ENCODE results near the gene SHCBP1. TPM values are rescaled to one million over a fixed set of nuclear protein-coding genes. Genes with fewer than 3 reads are reported as not detected.
"Not testable (repeated sequence)": the region's sequence is repeated elsewhere in the genome, so short reads cannot be mapped to it uniquely, and the experiment has no call there.

Gene SHCBP1
- total and polyA plus RNA-seq, 9 of the 15 experiments (the other 6 are each of a cell fraction or from before 2014, with no cell fraction given), result 6.2 to 29.6 (median 19.7) TPM

GRCh38 chr16:46626681-46627080 is 5.5 kb upstream of the SHCBP1 start:
- CTCF ChIA-PET (ENCODE audit: low intra/inter-chr PET ratio); DNase-seq (ENCODE audit: extremely low read depth in 1 of 4, low spot score in 3 of 4); in situ Hi-C loops (cut with MboI); H4K20me1 ChIP-seq (replicated peaks; ENCODE audit: control insufficient read depth, insufficient read depth, low read length); H3K9me1 ChIP-seq (ENCODE audit: control insufficient read depth, insufficient read depth, low read length); H3K4me2 ChIP-seq (ENCODE audit: insufficient read depth, low read length); H3K9me3 ChIP-seq (replicated peaks; ENCODE audit: control insufficient read depth, insufficient read depth, low read depth, low read length); FAIRE-seq; H3K4me1 ChIP-seq (replicated peaks in 1 of 2; ENCODE audit: control insufficient read depth in 2 of 2, insufficient read depth in 2 of 2, low read length in 2 of 2); H3K27ac ChIP-seq (ENCODE audit: extremely low read depth, low read depth, low read length); H3K79me2 ChIP-seq (ENCODE audit: control insufficient read depth, insufficient read depth, low read length); ATAC-seq; H2AFZ ChIP-seq (ENCODE audit: low read depth, low read length); H3K36me3 ChIP-seq (ENCODE audit: control insufficient read depth, insufficient read depth, low read length); POLR2A ChIA-PET; H3K9ac ChIP-seq (ENCODE audit: insufficient read depth in 1 of 2, low read depth in 2 of 2, low read length in 2 of 2); H3K27me3 ChIP-seq (ENCODE audit: control insufficient read depth in 2 of 2, insufficient read depth in 2 of 2, low read length in 2 of 2); intact Hi-C loops (cut with micrococcal nuclease); BruUV-seq (replicated peaks); H3K4me3 ChIP-seq: not testable (repeated sequence)
- 69% methylated on average over 19 of the region's 22 CpGs for WGBS (ENCODE audit: insufficient coverage, low coverage, missing lambda C conversion rate)

GRCh38 chr16:46624862-46625261 is 3.7 kb upstream of the SHCBP1 start:
- BruUV-seq (replicated peaks); H4K20me1 ChIP-seq (replicated peaks; ENCODE audit: control insufficient read depth, insufficient read depth, low read length); FAIRE-seq; H3K27me3 ChIP-seq (ENCODE audit: control insufficient read depth in 2 of 2, insufficient read depth in 2 of 2, low read length in 2 of 2); H3K36me3 ChIP-seq (ENCODE audit: control insufficient read depth, insufficient read depth, low read length); H3K9me1 ChIP-seq (ENCODE audit: control insufficient read depth, insufficient read depth, low read length); H2AFZ ChIP-seq (ENCODE audit: low read depth, low read length); CTCF ChIA-PET (ENCODE audit: low intra/inter-chr PET ratio); intact Hi-C loops (cut with micrococcal nuclease); H3K9me3 ChIP-seq (replicated peaks; ENCODE audit: control insufficient read depth, insufficient read depth, low read depth, low read length); POLR2A ChIA-PET; in situ Hi-C loops (cut with MboI); H3K4me2 ChIP-seq (ENCODE audit: insufficient read depth, low read length); DNase-seq (ENCODE audit: extremely low read depth in 1 of 4, low spot score in 3 of 4); ATAC-seq; H3K27ac ChIP-seq (ENCODE audit: extremely low read depth, low read depth, low read length); H3K9ac ChIP-seq (ENCODE audit: insufficient read depth in 1 of 2, low read depth in 2 of 2, low read length in 2 of 2); H3K4me3 ChIP-seq: not testable (repeated sequence)
- peaks cover 13% of the 10 kb centered on the region for H3K79me2 ChIP-seq (ENCODE audit: control insufficient read depth, insufficient read depth, low read length)
- 67% methylated on average over 3 of the region's 6 CpGs for WGBS (ENCODE audit: insufficient coverage, low coverage, missing lambda C conversion rate)
- peaks cover 6 to 11% of the 10 kb centered on the region in 2 experiments; a peak in 3 of 5 replicates for H3K4me1 ChIP-seq (replicated peaks in 1 of 2; ENCODE audit: control insufficient read depth in 2 of 2, insufficient read depth in 2 of 2, low read length in 2 of 2)

GRCh38 chr16:46623707-46624106 is 2.5 kb upstream of the SHCBP1 start:
- H3K4me2 ChIP-seq (ENCODE audit: insufficient read depth, low read length); CTCF ChIA-PET (ENCODE audit: low intra/inter-chr PET ratio); H3K4me1 ChIP-seq (replicated peaks in 1 of 2; ENCODE audit: control insufficient read depth in 2 of 2, insufficient read depth in 2 of 2, low read length in 2 of 2); in situ Hi-C loops (cut with MboI); H3K9me3 ChIP-seq (replicated peaks; ENCODE audit: control insufficient read depth, insufficient read depth, low read depth, low read length); POLR2A ChIA-PET; H4K20me1 ChIP-seq (replicated peaks; ENCODE audit: control insufficient read depth, insufficient read depth, low read length); H3K4me3 ChIP-seq; H3K36me3 ChIP-seq (ENCODE audit: control insufficient read depth, insufficient read depth, low read length); ATAC-seq; H3K9ac ChIP-seq (ENCODE audit: insufficient read depth in 1 of 2, low read depth in 2 of 2, low read length in 2 of 2); intact Hi-C loops (cut with micrococcal nuclease); H3K27me3 ChIP-seq (ENCODE audit: control insufficient read depth in 2 of 2, insufficient read depth in 2 of 2, low read length in 2 of 2); DNase-seq (ENCODE audit: extremely low read depth in 1 of 4, low spot score in 3 of 4); H3K27ac ChIP-seq (ENCODE audit: extremely low read depth, low read depth, low read length); BruUV-seq (replicated peaks); H3K9me1 ChIP-seq (ENCODE audit: control insufficient read depth, insufficient read depth, low read length); H2AFZ ChIP-seq (ENCODE audit: low read depth, low read length); FAIRE-seq: not testable (repeated sequence)
- peaks cover 23% of the 10 kb centered on the region for H3K79me2 ChIP-seq (ENCODE audit: control insufficient read depth, insufficient read depth, low read length)
- 60% methylated on average over 1 of the region's 6 CpGs for WGBS (ENCODE audit: insufficient coverage, low coverage, missing lambda C conversion rate)

All from K562 (cell line).